GM12865 (cell line): Measurements from ENCODE around the gene NAV1.

Experiments
- DNase-seq: peaks from one replicate; pipeline ENCODE4 v3.0.0; 2010; ENCODE audit warnings: low read depth
- H3K4me3 ChIP-seq: 2 replicates; pipeline ENCODE4 v1.5.1; 2011; ENCODE audit warnings: mild to moderate bottlenecking, low read depth, low read length, control low read depth
- TF ChIP-seq, protein P1 (sequence below): IDR thresholded peaks from 2 replicates; pipeline ENCODE4 v1.5.1; 2011; ENCODE audit warnings: low read length, control low read depth, low read depth, inconsistent platforms; ENCODE audit not compliant: insufficient read depth; ENCODE audit errors: missing control alignments

Gene NAV1

DNA sequence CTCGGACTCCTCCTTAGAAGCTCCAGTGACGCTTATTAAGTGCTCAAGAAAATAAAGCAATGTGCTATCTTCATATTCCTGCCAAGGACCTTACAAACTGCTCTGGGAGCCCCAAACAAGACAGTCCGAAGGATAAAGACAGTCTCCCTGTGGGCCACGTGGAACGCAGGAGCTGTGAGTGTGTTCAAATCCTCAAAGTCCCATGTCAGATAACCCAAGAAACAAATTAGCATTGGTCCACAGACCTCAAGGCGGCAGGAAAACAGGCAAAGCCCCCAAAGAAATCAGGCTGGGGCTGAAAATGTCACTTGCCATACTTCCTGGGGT lies 3.0 kb upstream of the NAV1 start:
- H3K4me3 ChIP-seq = no peak overlapping the region
- no peak for DNase-seq
- TF ChIP-seq, protein P1, sequence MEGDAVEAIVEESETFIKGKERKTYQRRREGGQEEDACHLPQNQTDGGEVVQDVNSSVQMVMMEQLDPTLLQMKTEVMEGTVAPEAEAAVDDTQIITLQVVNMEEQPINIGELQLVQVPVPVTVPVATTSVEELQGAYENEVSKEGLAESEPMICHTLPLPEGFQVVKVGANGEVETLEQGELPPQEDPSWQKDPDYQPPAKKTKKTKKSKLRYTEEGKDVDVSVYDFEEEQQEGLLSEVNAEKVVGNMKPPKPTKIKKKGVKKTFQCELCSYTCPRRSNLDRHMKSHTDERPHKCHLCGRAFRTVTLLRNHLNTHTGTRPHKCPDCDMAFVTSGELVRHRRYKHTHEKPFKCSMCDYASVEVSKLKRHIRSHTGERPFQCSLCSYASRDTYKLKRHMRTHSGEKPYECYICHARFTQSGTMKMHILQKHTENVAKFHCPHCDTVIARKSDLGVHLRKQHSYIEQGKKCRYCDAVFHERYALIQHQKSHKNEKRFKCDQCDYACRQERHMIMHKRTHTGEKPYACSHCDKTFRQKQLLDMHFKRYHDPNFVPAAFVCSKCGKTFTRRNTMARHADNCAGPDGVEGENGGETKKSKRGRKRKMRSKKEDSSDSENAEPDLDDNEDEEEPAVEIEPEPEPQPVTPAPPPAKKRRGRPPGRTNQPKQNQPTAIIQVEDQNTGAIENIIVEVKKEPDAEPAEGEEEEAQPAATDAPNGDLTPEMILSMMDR = no peak

- H3K4me3 ChIP-seq = no peak overlapping the region
- DNase-seq = no peak
- TF ChIP-seq, protein P1 = no peak
Observed at GRCh38 chr1:201536558-201536957, 2.4 kb upstream of the NAV1 start.

GRCh38 chr1:201537028-201537427 lies 1.9 kb upstream of the NAV1 start:
- TF ChIP-seq, protein P1 = no peak
- H3K4me3 ChIP-seq = no peak overlapping the region
- DNase-seq = no peak

- TF ChIP-seq, protein P1 = no peak
- DNase-seq = no peak
- H3K4me3 ChIP-seq = no peak overlapping the region
Observed at GRCh38 chr1:201537467-201537866, 1.5 kb upstream of the NAV1 start.

- DNase-seq = no peak
- TF ChIP-seq, protein P1 = no peak
- H3K4me3 ChIP-seq = no peak overlapping the region
Observed at GRCh38 chr1:201537891-201538611, 876 bp upstream of the NAV1 start.

GRCh38 chr1:201539561-201540431 lies 869 bp downstream of the NAV1 start:
- TF ChIP-seq, protein P1 = no peak
- no peak overlapping the region for H3K4me3 ChIP-seq
- no peak for DNase-seq
